ENCODE data around the gene C18orf32. TPM values are rescaled to one million over a fixed set of nuclear protein-coding genes. Genes with fewer than 3 reads are reported as not detected.

Gene C18orf32
- total and polyA plus RNA-seq, 10 of the 15 experiments (the other 5 are each of a cell fraction or from before 2014, with no cell fraction given), result 11.5 to 67.0 (median 32.9) TPM

DNA sequence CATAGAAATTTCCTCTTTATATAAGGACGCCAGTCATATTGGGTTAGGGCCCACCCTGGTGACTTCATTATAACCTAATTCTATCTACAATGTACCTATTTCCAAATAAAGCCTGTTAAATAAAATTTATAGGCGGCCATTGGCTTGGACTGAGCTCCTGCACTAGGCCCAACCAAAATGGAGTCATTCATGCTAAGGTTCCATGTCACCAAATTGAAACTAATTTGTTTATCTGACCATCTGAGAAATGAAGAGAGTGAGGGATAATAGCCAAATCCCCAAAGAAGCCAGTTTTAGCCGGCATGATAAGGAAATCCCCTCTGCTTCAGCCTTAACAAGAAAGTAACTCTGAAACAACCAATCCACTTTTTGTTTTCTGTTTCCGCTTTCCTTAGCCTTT, 19.4 kb downstream of the C18orf32 start:
- ChIA-PET CTCF (interaction anchor here (1.0 to 1.4 kb wide), 2 partner anchors 11 to 43 kb away, joined by 3 to 4 read pairs; no protein-coding TSS in a partner anchor), RAD21 (ENCODE audit: unreplicated experiment) (interaction anchor here (1.4 kb wide), 1 partner anchor 10 kb away, joined by 3 read pairs; no protein-coding TSS in a partner anchor), POLR2A (interaction anchor here (0.5 kb wide), 1 partner anchor 31 kb away, joined by 3 read pairs; no protein-coding TSS in a partner anchor), SMC1A (ENCODE audit: uncharacterized antibody, unreplicated experiment) (interaction anchor here (0.9 to 1.3 kb wide), 2 partner anchors 9 to 53 kb away, joined by 3 to 4 read pairs; no protein-coding TSS in a partner anchor)
- no peak for FAIRE-seq
- no peaks in the 10 kb centered on the region for H3K79me2 ChIP-seq (ENCODE audit: control insufficient read depth, insufficient read depth, low read length)
- no peaks in the 10 kb centered on the region for H4K20me1 ChIP-seq (ENCODE audit: control insufficient read depth, insufficient read depth)
- TF ChIP-seq CHD2 (IDR thresholded peaks at IDR 0.05; ENCODE audit: borderline replicate concordance, low read depth, low read length), result no peak
- no peak for TF ChIP-seq NBN (IDR thresholded peaks at IDR 0.05)
- TF ChIP-seq, protein P1, sequence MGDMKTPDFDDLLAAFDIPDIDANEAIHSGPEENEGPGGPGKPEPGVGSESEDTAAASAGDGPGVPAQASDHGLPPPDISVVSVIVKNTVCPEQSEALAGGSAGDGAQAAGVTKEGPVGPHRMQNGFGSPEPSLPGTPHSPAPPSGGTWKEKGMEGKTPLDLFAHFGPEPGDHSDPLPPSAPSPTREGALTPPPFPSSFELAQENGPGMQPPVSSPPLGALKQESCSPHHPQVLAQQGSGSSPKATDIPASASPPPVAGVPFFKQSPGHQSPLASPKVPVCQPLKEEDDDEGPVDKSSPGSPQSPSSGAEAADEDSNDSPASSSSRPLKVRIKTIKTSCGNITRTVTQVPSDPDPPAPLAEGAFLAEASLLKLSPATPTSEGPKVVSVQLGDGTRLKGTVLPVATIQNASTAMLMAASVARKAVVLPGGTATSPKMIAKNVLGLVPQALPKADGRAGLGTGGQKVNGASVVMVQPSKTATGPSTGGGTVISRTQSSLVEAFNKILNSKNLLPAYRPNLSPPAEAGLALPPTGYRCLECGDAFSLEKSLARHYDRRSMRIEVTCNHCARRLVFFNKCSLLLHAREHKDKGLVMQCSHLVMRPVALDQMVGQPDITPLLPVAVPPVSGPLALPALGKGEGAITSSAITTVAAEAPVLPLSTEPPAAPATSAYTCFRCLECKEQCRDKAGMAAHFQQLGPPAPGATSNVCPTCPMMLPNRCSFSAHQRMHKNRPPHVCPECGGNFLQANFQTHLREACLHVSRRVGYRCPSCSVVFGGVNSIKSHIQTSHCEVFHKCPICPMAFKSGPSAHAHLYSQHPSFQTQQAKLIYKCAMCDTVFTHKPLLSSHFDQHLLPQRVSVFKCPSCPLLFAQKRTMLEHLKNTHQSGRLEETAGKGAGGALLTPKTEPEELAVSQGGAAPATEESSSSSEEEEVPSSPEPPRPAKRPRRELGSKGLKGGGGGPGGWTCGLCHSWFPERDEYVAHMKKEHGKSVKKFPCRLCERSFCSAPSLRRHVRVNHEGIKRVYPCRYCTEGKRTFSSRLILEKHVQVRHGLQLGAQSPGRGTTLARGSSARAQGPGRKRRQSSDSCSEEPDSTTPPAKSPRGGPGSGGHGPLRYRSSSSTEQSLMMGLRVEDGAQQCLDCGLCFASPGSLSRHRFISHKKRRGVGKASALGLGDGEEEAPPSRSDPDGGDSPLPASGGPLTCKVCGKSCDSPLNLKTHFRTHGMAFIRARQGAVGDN (IDR thresholded peaks at IDR 0.05), result peak; percentile 46; the same call in 1 of the 2 replicates
- no peak for DNase-seq (ENCODE audit: low read depth, low spot score)
- WGBS (ENCODE audit: insufficient coverage, insufficient replicate concordance, low lambda C conversion rate, missing lambda C conversion rate), result 74% methylated on average over 4 of the region's 4 CpGs
- no peaks in the 10 kb centered on the region for H3K4me1 ChIP-seq (ENCODE audit: control insufficient read depth, insufficient read depth, low read length)
- no peak overlapping the region for H3K27ac ChIP-seq (ENCODE audit: control insufficient read depth, insufficient read depth)
- intact Hi-C loops (cut with micrococcal nuclease; ENCODE audit: unreplicated experiment) (no loop called here), in situ Hi-C loops (cut with MboI) (no loop called here)
- ATAC-seq, result no peak
- no peak overlapping the region for H2AFZ ChIP-seq (ENCODE audit: control insufficient read depth, low read depth, low read length)
- no peaks in the 10 kb centered on the region for H3K9me3 ChIP-seq (replicated peaks; ENCODE audit: control insufficient read depth, insufficient read depth, low read length)
- H3K4me3 ChIP-seq, result no peak overlapping the region
- no peak overlapping the region for H3K4me2 ChIP-seq (ENCODE audit: control insufficient read depth, insufficient read depth)
- H3K36me3 ChIP-seq (ENCODE audit: control insufficient read depth in 2 of 2, insufficient read depth in 2 of 2, low read length in 1 of 2), result no peaks in the 10 kb centered on the region
- BruUV-seq (replicated peaks), result no TSS peak
- H3K9ac ChIP-seq (ENCODE audit: control insufficient read depth, insufficient read depth, low read length), result no peak overlapping the region
- H3K27me3 ChIP-seq (replicated peaks in 1 of 2; ENCODE audit: control insufficient read depth in 2 of 2, insufficient read depth in 2 of 2, low read length in 1 of 2), result no peaks in the 10 kb centered on the region

Measured in GM12878 (cell line).